Upper lobe of left lung (tissue), 4 donors: ENCODE results near the gene CNOT10.

Experiments used
- CTCF ChIP-seq, 6 experiments: fragments of 450-650 bp in 4 of 6; fragments of 200-600 bp in 2 of 6; sonication (generic) in 2 of 6; IDR thresholded peaks; one replicate each; pipeline ENCODE4 v1.5.1; 2016 to 2019; ENCODE audit warnings: antibody characterized with exemption in 6 of 6
- EP300 ChIP-seq, 4 donors: sonication (generic); formaldehyde crosslinking; IDR thresholded peaks; one replicate each; pipeline ENCODE4 v1.5.1; 2017; ENCODE audit warnings: antibody characterized with exemption in 4 of 4, control low read depth in 2 of 4

GRCh38 chr3:32699429-32699828, 14.4 kb downstream of the CNOT10 start:
- TF ChIP-seq CTCF (IDR thresholded peaks at IDR 0.05) (no peak), EP300 (IDR thresholded peaks at IDR 0.05) (no peak)
